HepG2 (cell line): ENCODE results near the gene CDC42SE2.

Source experiments
- SAP130 ChIP-seq: IDR thresholded peaks from 2 replicates; pipeline ENCODE4 v1.6.1; 2016; ENCODE audit warnings: low read depth
- ZNF24 ChIP-seq: fragments of 450-650 bp; IDR thresholded peaks from 2 replicates; pipeline ENCODE4 v1.6.1; 2017; ENCODE audit warnings: antibody characterized with exemption, mild to moderate bottlenecking

GRCh38 chr5:131396630-131397273, 132.9 kb downstream of the CDC42SE2 start:
- TF ChIP-seq ZNF24 = no peak
- no peak for TF ChIP-seq SAP130 (CRISPR knock-in tag)
